H9 (cell line): ENCODE data around the gene MED15. TPM values are rescaled to one million over a fixed set of nuclear protein-coding genes. Genes with fewer than 3 reads are reported as not detected.
A peak's percentile ranks its signal among the peaks of the same experiment; 100 is the strongest.

Experiments used
- DNase-seq: peaks from one replicate; pipeline ENCODE4 v3.0.0-alpha.2; 2017
- H2AFZ ChIP-seq: one replicate; pipeline ENCODE4 v1.6.1; 2013; ENCODE audit warnings: mild to moderate bottlenecking, low read length, control low read depth, moderate library complexity
- H2AK5ac ChIP-seq: 2 replicates; pipeline ENCODE4 v1.6.1; 2013; ENCODE audit warnings: low read length, control low read depth, mixed read lengths; ENCODE audit not compliant: insufficient read length
- H2BK120ac ChIP-seq: one replicate; pipeline ENCODE4 v1.6.1; 2013; ENCODE audit warnings: low read depth, mild to moderate bottlenecking, low read length, control low read depth, inconsistent platforms; ENCODE audit not compliant: poor library complexity, severe bottlenecking
- H2BK12ac ChIP-seq: 2 replicates; pipeline ENCODE4 v1.6.1; 2013; ENCODE audit warnings: low read length, control low read depth, mixed read lengths, low read depth; ENCODE audit not compliant: insufficient read length
- H2BK15ac ChIP-seq: 2 replicates; pipeline ENCODE4 v1.6.1; 2013; ENCODE audit warnings: low read depth, low read length, control low read depth
- H2BK20ac ChIP-seq: one replicate; pipeline ENCODE4 v1.6.1; 2013; ENCODE audit warnings: low read depth, mild to moderate bottlenecking, low read length, control low read depth, inconsistent platforms; ENCODE audit not compliant: poor library complexity, severe bottlenecking
- H2BK5ac ChIP-seq: 2 replicates; pipeline ENCODE4 v1.6.1; 2013; ENCODE audit warnings: low read length, control low read depth, mixed read lengths; ENCODE audit not compliant: insufficient read length
- H3K14ac ChIP-seq: 2 replicates; pipeline ENCODE4 v1.6.1; 2013; ENCODE audit warnings: low read length, control low read depth; ENCODE audit not compliant: insufficient read depth
- H3K18ac ChIP-seq: 2 replicates; pipeline ENCODE4 v1.6.1; 2013; ENCODE audit warnings: low read depth, mild to moderate bottlenecking, mixed read lengths, low read length, control low read depth; ENCODE audit not compliant: insufficient read length
- H3K23ac ChIP-seq: 2 replicates; pipeline ENCODE4 v1.6.1; 2013; ENCODE audit warnings: low read length, control low read depth, mixed read lengths, low read depth; ENCODE audit not compliant: insufficient read length
- H3K23me2 ChIP-seq: 2 replicates; pipeline ENCODE4 v1.6.1; 2013; ENCODE audit warnings: low read depth, mild to moderate bottlenecking, mixed read lengths, low read length, control low read depth; ENCODE audit not compliant: insufficient read length, poor library complexity, severe bottlenecking
- H3K27ac ChIP-seq: 2 replicates; pipeline ENCODE4 v1.5.1; 2013; ENCODE audit warnings: low read length, control low read depth, mixed read lengths, low read depth; ENCODE audit not compliant: insufficient read length
- H3K27me3 ChIP-seq: 2 replicates; pipeline ENCODE4 v1.6.1; 2013; ENCODE audit warnings: low read length, control low read depth, inconsistent platforms; ENCODE audit not compliant: insufficient read depth
- H3K4ac ChIP-seq: 2 replicates; pipeline ENCODE4 v1.6.1; 2013; ENCODE audit warnings: low read depth, mild to moderate bottlenecking, control low read depth, inconsistent platforms, low read length, moderate library complexity
- H3K4me1 ChIP-seq: 2 replicates; pipeline ENCODE4 v1.6.1; 2013; ENCODE audit warnings: low read length, control low read depth, inconsistent platforms; ENCODE audit not compliant: insufficient read depth
- H3K4me2 ChIP-seq: 2 replicates; pipeline ENCODE4 v1.6.1; 2013; ENCODE audit warnings: low read length, control low read depth, mixed read lengths; ENCODE audit not compliant: insufficient read length, insufficient read depth
- H3K56ac ChIP-seq: 2 replicates; pipeline ENCODE4 v1.6.1; 2013; ENCODE audit warnings: low read depth, mild to moderate bottlenecking, mixed read lengths, low read length, control low read depth; ENCODE audit not compliant: insufficient read length
- H3K79me1 ChIP-seq: 2 replicates; pipeline ENCODE4 v1.6.1; 2013; ENCODE audit warnings: low read depth, mild to moderate bottlenecking, moderate library complexity, low read length, control low read depth, inconsistent platforms; ENCODE audit not compliant: insufficient read depth, poor library complexity, severe bottlenecking
- H3K79me2 ChIP-seq: 2 replicates; pipeline ENCODE4 v1.6.1; 2013; ENCODE audit warnings: low read length, control low read depth, inconsistent platforms; ENCODE audit not compliant: insufficient read depth
- H3K9ac ChIP-seq: 2 replicates; pipeline ENCODE4 v1.6.1; 2013; ENCODE audit warnings: low read length, control low read depth, mixed read lengths; ENCODE audit not compliant: insufficient read length; ENCODE audit errors: extremely low read depth
- H3K9me3 ChIP-seq: one replicate; pipeline ENCODE4 v1.6.1; 2013; ENCODE audit warnings: low read depth, low read length, inconsistent platforms; ENCODE audit not compliant: control insufficient read depth
- H3T11ph ChIP-seq: one replicate; pipeline ENCODE4 v1.6.1; 2013; ENCODE audit warnings: mild to moderate bottlenecking, low read length, control low read depth, inconsistent platforms
- H4K20me1 ChIP-seq: one replicate; pipeline ENCODE4 v1.6.1; 2013; ENCODE audit not compliant: control insufficient read depth, insufficient read length, insufficient read depth
- H4K5ac ChIP-seq: 2 replicates; pipeline ENCODE4 v1.6.1; 2013; ENCODE audit warnings: low read depth, mild to moderate bottlenecking, mixed read lengths, low read length, control low read depth; ENCODE audit not compliant: insufficient read length
- H4K8ac ChIP-seq: replicated peaks from 2 replicates; pipeline ENCODE4 v1.6.1; 2013; ENCODE audit warnings: low read length, control low read depth, mixed read lengths, low read depth; ENCODE audit not compliant: insufficient read length
- H4K91ac ChIP-seq: 2 replicates; pipeline ENCODE4 v1.6.1; 2013; ENCODE audit warnings: low read depth, mild to moderate bottlenecking, moderate library complexity, mixed read lengths, low read length, control low read depth; ENCODE audit not compliant: insufficient read length
- H3K27ac Mint-ChIP-seq, 3 experiments: 2 replicates in 2 of 3; 3 replicates in 1 of 3; pipeline ENCODE4 v1.8.0; 2020 to 2021; ENCODE audit warnings: mixed read lengths in 3 of 3, mild to moderate bottlenecking in 1 of 3, moderate library complexity in 1 of 3
- H3K27me3 Mint-ChIP-seq: 2 replicates; pipeline ENCODE4 v1.8.0; 2021; ENCODE audit warnings: low read depth, mild to moderate bottlenecking, moderate library complexity, mixed read lengths
- H3K36me3 Mint-ChIP-seq, 3 experiments: 2 replicates in 2 of 3; 3 replicates in 1 of 3; pipeline ENCODE4 v1.8.0; 2020 to 2021; ENCODE audit warnings: low read depth in 3 of 3, mixed read lengths in 3 of 3; ENCODE audit not compliant: insufficient read depth in 1 of 3
- H3K4me1 Mint-ChIP-seq, 2 experiments: 2 replicates each; pipeline ENCODE4 v1.8.0; 2020; ENCODE audit warnings: mixed read lengths in 2 of 2
- H3K4me3 Mint-ChIP-seq, 2 experiments: 2 replicates in 1 of 2; 3 replicates in 1 of 2; pipeline ENCODE4 v1.8.0; 2020 to 2021; ENCODE audit warnings: mild to moderate bottlenecking in 2 of 2, mixed read lengths in 2 of 2, moderate library complexity in 1 of 2
- H3K9me3 Mint-ChIP-seq, 2 experiments: 2 replicates in 1 of 2; 3 replicates in 1 of 2; pipeline ENCODE4 v1.8.0; 2020; ENCODE audit warnings: mild to moderate bottlenecking in 2 of 2, mixed read lengths in 2 of 2, moderate library complexity in 1 of 2
- CTCF ChIP-seq: fragments of 200-600 bp; sonication (generic); conservative IDR thresholded peaks from 3 replicates; pipeline ENCODE4 v1.8.0; 2021; ENCODE audit warnings: antibody characterized with exemption, mild to moderate bottlenecking
- WGBS: extraction: QIAGEN DNeasy Blood & Tissue Kit; methylation state at CpG from one replicate; pipeline ENCODE4 v1.1.7; 2013; ENCODE audit warnings: missing lambda C conversion rate, low lambda C conversion rate, mixed read lengths; ENCODE audit not compliant: insufficient read length; ENCODE audit errors: extremely low coverage; 5-methylcytosine and 5-hydroxymethylcytosine counted together
- total RNA-seq: library from RNA; stranded (reverse); gene quantifications from 2 replicates; pipeline ENCODE4 v1.2.1, GENCODE V29; 2021

MED15 gene
- total RNA-seq, 1 experiment from 2014 or later: 47.4 TPM

DNA sequence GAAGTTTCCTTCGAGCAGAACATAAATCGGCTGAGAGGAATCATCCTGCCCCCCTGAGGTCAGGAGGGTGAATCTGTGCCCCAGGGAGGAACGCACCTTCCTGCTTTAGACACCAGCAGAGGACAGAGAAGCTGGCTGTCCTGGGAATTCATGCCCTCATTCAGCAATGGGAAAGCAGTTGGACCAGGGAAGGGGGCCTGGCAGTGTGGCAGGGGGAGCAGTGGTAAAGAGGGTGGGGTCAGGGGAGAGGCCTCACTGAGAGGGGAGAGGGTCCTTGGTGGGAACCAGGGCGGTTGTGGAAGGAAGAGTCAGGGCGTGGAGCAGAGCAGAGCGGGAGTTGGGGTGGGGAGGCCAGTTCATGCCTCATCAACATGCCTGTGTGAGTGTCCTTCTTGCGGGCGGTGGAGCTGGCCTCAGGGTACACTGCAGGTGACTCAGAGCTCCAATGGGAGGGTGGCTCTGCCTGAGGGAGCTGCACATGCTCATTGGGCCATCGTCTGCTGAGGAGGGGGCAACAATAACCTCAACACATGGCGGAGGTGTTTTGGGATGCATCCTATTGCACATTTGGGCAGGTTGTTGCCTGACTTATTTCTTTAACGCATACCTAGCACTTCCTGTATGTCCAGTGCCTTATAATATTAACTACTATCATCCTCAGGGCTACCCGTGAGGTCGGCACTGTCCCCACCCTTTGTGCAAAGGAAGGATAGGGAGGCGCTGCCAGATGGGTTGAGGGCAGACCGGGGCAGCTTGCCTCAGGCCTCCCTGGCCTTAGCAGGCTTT is 23.2 kb downstream of the MED15 start:
- no CpG with 5 or more reads among the region's 15 CpGs for WGBS
- H4K5ac ChIP-seq: no peak overlapping the region
- H3K23me2 ChIP-seq: no peaks in the 10 kb centered on the region
- no peak overlapping the region for H3K27ac ChIP-seq
- Mint-ChIP-seq H3K27ac (peak overlapping the region; percentile 72 to 92 (median 87); a peak in 5 of 7 replicates), H3K9me3 (peaks cover 5 to 8% of the 10 kb centered on the region in 2 experiments), H3K4me1 (peaks cover 31 to 32% of the 10 kb centered on the region in 2 experiments), H3K4me3 (no peak overlapping the region; a peak in 1 of 5 replicates), H3K36me3 (peaks cover 17 to 32% (median 18%) of the 10 kb centered on the region in 3 experiments), H3K27me3 (no peaks in the 10 kb centered on the region)
- no peaks in the 10 kb centered on the region for H3K27me3 ChIP-seq
- no peak overlapping the region for H3K23ac ChIP-seq
- no peak overlapping the region for H3T11ph ChIP-seq
- H3K9me3 ChIP-seq: no peaks in the 10 kb centered on the region
- no peak overlapping the region for H2BK20ac ChIP-seq
- H4K8ac ChIP-seq: no peak overlapping the region
- H3K14ac ChIP-seq: no peak overlapping the region
- H2BK120ac ChIP-seq: no peak overlapping the region
- H3K4me1 ChIP-seq: no peaks in the 10 kb centered on the region; the same call in 1 of the 2 replicates
- peaks cover 10% of the 10 kb centered on the region for H3K79me1 ChIP-seq
- no peak overlapping the region for H2BK12ac ChIP-seq
- H3K9ac ChIP-seq: no peak overlapping the region
- no peaks in the 10 kb centered on the region for H4K20me1 ChIP-seq
- no peak overlapping the region for H2AK5ac ChIP-seq
- no peak for DNase-seq
- no peak overlapping the region for H3K56ac ChIP-seq
- no peak overlapping the region for H2AFZ ChIP-seq
- H2BK5ac ChIP-seq: no peak overlapping the region
- no peak; the same call in 2 of the 3 replicates for TF ChIP-seq CTCF
- H3K79me2 ChIP-seq: no peaks in the 10 kb centered on the region; the same call in 1 of the 2 replicates
- H3K4me2 ChIP-seq: no peak overlapping the region
- H4K91ac ChIP-seq: no peak overlapping the region
- no peak overlapping the region for H2BK15ac ChIP-seq
- H3K18ac ChIP-seq: no peak overlapping the region
- H3K4ac ChIP-seq: no peak overlapping the region
